ENCODE measurements around the gene OR1B1.
"Not testable (repeated sequence)": the region's sequence is repeated elsewhere in the genome, so short reads cannot be mapped to it uniquely, and the experiment has no call there.

OR1B1 gene

DNA sequence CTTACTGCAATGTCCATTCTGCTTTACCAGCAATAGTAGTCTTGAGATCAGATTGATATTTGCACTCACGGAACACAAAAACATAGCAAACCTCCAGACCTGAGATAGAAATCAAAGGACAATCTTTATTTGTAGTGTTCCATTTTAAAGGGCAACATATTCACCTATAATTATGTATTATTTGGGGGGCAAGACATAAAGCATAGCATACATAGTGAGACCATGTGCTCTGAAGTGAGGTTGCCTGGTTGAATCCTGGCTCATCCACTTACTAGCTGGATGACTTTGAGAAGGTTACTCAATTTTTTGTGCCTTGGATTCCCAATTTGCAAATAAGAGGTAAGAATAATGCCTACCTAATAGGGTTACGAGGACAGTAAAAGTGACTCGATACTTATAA is at the start of gene OR1B1:
TSS of gene OR1B1 (minus strand) at position 101 of the 400 bp plus-strand sequence.
- FAIRE-seq, result no peak

- no peak for FAIRE-seq
Measured at GRCh38 chr9:122695696-122696095, 38.3 kb upstream of the OR1B1 start.

GRCh38 chr9:122684851-122685250 is 27.4 kb upstream of the OR1B1 start:
- FAIRE-seq, result no peak

GRCh38 chr9:122672481-122672880 is 15.1 kb upstream of the OR1B1 start:
- no peak for FAIRE-seq

DNA sequence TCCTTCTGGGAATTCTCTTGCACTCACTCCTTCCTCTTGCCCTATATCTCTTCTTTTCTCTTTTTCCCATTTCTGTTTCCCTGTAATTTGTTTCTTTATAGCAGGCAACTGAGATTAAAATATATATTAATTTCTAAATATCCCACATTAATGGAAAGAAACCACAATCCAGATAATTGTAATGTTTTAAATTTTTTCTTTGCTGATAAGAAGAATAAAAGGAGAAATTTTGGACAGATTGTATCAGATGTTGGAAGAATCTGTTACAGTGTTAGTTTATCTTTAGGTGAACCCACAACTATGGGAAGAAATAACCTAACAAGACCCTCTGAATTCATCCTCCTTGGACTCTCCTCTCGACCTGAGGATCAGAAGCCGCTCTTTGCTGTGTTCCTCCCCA is 4.0 kb upstream of the OR1B1 start, which contains the start of gene OR1L1:
TSS of gene OR1L1 (plus strand) at position 301 of the 400 bp plus-strand sequence. CDS start at position 301, 0 bp downstream.
- FAIRE-seq, result no peak

- FAIRE-seq, result no peak
Measured at GRCh38 chr9:122656378-122656777, 1.0 kb downstream of the OR1B1 start.

DNA sequence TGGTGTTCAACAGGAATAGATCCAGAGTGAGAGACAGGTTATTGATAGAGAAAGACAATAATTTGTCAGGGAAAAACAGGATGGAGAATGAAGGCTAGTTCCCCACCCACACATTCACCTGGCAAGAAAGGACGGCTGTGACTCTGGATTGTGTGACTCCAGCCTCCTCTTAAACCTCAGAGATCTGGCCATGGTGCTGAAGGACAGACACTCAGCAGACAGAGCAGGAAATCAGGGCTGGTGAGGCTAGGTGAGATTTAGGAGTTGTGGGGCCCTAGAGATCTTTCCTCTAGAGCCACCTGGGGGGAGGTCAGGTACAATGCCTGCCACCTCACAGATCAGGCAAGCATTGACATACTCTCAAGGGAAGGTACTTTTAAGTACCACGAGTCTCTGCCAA is 15.2 kb downstream of the OR1B1 start:
- no peak for FAIRE-seq

DNA sequence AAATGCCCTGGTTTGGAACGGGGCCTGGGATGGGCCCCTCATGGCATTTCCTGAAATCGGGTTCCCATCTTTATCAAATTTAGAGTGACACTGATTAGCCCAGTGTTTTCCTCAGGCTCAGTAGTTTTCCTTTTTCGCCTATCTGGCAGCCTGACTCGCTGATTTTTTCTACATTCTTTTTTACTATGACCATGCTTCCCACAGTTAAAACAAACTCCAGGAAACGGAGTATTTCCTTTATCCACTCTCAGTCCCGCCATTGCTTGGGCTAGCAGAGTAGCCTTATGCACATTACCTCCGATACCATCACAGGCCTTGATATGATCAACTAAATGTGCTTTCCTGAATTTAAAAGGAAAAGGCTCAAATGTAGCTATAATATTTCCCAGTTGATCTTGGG is 37.4 kb downstream of the OR1B1 start:
- FAIRE-seq, result no peak

GRCh38 chr9:122614362-122614761 is 43.1 kb downstream of the OR1B1 start, which contains the start of gene OR1Q1:
Gene OR1Q1 (plus strand): TSS chr9:122614738. CDS start chr9:122614738, 0 bp downstream.
- FAIRE-seq, result no peak

GRCh38 chr9:122609804-122610203 is 47.6 kb downstream of the OR1B1 start:
- FAIRE-seq, result no peak

DNA sequence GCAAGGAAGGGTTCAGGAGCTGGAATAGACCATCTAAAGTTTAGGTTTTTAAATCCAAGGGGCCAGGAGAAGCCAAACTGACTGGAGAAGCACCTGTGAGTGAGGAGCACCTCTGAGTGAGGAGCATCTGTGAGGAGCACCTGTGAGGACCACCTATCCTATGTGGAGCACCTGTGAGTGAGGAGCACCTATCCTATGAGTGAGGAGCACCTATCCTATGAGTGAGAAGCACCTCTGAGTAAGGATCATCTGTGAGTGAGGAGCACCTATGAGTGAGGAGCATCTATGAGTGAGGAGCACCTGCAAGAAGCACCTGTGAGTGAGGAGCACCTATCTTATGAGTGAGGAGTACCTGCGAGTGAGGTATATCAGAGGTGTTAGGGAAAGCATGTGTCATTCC is 50.8 kb downstream of the OR1B1 start:
- FAIRE-seq, result no peak

DNA sequence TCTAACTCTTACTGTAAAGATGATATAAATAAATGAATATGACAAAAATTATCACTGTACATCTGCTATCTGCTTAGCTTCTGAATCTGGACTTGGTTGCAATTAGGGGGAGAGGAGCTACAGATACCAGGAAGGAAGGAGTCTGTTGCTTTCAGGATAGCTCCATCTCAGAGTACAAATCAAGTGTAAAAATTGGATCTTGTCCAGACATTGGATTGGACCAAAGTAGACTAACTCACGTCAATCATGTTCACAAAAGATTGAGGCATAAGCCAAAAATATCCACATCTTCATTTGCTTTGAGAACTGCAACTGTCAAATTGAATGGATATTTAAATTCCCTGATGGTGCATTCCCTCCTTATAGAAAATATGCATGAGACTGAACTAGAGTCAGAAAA is 51.7 kb downstream of the OR1B1 start:
- no peak for FAIRE-seq

- FAIRE-seq, result not testable (repeated sequence)
Measured at GRCh38 chr9:122583284-122583683, 74.1 kb downstream of the OR1B1 start, which contains the start of gene OR1L8. Gene OR1L8 (minus strand): TSS chr9:122583384. CDS start chr9:122568477, 14,907 bp downstream.

DNA sequence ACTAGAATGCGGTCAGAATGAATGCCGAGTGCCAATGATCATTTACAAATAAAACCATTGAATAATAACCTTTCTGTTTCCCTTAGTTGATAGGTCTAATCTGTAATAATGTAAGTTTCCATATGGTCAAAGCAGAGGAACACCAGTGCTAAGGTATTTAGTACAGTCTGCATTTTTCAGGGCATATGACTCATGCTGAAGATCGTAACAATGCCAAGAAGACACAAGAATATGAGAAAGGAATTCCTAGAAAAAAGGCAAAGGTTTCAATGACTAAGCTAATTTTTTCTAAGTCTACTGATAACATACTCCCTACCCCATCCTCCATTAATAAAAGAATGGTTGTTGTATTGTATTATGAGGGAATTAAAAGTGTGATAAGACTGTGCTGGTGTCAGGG is 77.1 kb downstream of the OR1B1 start:
- FAIRE-seq, result no peak

DNA sequence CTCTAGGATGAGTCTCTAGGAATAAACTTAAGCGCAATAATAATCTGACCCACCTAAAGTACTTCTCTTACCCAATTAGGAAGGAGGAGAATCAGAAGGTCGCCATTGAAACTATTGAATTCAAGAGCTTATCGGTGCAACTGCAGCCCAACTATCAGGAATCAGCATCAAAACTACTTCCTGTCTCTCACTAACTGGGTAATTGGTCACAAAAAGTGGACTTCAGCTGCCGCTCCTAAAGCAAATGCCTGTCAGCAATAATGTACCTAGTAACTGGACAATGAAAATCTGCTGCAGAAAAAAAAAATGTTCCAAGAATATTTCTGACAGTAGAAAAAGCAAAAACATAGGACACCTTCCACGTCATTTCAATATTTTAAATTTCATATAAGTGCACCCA is 77.6 kb downstream of the OR1B1 start:
- FAIRE-seq, result no peak

Data from A204.1 (cell line).